SKM-1 (cell line): ENCODE data around the gene MACO1.
"Not testable (repeated sequence)": the region's sequence is repeated elsewhere in the genome, so short reads cannot be mapped to it uniquely, and the experiment has no call there.

Experiments used
- DNase-seq: peaks from one replicate; lab custom pipeline; 2025; ENCODE audit not compliant: unreplicated experiment; lab: John Stamatoyannopoulos, UW

Gene MACO1

DNA sequence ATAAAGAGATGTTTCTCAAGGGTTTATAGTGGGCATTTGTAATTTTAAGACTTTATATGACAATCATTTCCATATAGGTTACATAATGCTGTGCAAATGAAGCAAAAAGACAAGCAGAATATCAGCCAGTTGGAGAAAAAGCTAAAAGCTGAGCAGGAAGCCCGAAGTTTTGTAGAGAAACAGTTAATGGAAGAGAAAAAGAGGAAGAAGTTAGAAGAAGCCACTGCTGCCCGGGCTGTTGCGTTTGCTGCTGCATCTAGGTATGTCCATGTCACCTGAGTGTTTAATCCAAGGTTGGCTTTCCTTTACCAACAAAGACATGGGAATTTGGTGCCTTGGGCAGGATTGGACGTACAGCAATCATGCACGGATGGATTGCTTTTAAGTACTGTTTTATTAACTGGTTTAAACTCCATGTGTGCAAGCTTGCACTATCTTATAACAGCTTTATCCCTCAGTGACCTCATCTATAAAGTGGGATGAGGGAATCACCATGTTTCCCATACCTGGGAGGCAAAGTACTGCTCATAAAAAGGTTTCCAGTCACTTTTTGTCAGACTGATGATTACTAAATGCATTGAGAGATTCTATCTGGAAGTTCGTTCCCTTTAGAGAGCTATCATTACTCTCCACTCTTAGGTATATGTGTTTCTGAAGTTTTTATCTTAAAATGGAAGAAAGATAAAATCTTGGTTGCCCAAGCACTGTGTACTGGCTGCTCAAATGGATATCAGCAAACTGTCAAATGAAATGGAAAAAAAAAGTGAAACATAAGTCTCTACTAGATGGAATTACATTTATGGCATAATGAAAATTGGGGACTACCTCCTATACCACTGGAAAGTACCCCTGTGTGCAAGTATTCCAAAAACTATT is 55.1 kb downstream of the MACO1 start:
- peak; percentile 38 for DNase-seq

DNA sequence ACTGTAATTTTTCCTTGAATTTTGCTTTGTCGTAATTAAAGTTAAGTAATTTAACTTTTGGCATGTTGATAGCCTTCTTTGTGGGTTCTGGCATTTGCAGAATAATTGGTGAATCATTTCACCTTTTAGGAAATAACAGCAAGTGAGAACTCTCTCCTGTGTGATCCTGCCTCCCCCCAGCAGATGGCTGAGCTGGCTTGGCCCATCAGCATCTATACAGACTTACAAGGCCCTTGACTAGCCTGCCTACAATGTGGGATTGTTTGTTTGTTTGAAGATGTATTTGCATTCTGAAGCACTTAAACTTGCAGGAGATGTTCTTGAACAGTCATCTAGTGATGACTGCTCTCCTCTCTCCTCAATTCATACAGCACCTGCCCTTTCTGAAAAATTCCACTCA is 55.9 kb downstream of the MACO1 start:
- DNase-seq: no peak

DNA sequence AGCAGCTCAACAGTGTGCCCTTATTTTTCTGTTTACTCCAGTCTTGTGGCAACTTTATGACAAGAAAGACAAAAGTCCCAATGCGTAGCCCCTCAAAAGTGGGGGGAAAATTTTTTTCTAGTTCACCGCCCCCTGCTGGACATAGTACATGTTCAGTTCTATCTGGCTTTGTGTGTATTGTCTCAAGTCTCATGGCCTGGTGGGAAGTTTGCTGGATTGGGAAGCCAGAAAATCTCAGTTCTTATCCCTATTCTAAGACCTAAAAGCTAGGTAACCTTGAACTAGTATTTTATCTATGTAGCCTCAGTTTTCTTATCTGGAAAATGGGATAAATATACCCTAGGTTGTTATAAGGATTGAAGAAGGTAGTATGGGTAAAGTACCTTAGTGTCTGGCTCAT is 56.9 kb downstream of the MACO1 start:
- no peak for DNase-seq

DNA sequence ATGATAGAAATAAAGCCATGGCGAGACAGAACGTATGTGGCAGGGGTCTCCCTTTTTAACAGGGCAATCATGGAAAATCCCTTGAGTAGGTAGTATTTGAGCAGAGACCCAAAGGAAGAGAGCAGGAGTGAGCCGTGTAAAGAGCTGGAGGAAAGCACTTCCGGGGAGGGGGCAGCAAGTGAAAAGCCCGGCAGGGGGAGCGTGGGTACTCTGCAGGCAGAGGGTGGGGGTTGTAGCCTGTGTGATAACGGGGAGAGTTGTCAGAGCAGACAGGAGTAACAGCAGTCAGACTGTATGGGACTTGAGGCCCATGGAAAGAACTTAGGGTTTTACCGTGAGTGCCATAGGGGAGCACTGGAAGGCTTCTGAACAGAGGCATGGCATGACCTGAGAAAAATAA is 61.6 kb downstream of the MACO1 start:
- no peak for DNase-seq

DNA sequence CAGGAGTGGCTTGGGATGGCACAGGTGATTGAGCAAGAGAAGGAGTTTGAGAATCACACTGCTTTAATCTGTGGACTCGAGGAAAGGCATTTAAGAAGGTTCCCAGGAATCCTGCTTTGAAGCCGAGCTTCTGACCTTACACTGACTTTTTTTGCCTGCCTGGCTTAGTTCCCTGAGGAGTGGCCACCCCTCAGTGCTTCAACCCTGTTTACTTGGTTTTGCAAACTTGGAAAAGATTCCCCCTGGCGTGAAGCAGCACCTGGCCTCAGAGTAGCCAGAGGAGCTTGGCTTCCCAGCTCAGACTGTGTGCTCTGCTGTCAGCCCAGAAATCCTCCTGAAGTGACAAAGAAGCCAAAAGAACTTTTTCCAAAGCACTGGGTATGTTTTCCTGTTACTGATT is 64.3 kb downstream of the MACO1 start:
- no peak for DNase-seq

DNA sequence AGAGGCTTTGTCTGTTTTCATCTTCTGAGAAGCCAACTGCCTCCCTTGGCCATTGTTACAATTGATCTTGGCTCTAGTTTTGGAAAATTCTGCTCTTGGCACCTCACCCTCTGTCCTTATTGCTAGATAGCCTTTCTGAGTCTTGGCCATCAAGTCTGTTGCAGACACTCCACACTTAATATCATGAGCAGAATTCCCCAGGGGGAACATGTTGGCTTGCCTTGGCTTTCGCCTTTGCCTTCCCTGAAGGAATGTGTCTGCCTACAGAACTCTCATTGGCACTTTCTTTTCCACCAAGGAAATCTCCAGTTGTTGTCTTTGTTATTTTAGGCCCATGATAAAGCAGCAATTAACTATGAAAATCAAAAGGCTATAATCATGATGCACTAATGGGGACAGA is 70.0 kb downstream of the MACO1 start:
- DNase-seq: no peak

DNA sequence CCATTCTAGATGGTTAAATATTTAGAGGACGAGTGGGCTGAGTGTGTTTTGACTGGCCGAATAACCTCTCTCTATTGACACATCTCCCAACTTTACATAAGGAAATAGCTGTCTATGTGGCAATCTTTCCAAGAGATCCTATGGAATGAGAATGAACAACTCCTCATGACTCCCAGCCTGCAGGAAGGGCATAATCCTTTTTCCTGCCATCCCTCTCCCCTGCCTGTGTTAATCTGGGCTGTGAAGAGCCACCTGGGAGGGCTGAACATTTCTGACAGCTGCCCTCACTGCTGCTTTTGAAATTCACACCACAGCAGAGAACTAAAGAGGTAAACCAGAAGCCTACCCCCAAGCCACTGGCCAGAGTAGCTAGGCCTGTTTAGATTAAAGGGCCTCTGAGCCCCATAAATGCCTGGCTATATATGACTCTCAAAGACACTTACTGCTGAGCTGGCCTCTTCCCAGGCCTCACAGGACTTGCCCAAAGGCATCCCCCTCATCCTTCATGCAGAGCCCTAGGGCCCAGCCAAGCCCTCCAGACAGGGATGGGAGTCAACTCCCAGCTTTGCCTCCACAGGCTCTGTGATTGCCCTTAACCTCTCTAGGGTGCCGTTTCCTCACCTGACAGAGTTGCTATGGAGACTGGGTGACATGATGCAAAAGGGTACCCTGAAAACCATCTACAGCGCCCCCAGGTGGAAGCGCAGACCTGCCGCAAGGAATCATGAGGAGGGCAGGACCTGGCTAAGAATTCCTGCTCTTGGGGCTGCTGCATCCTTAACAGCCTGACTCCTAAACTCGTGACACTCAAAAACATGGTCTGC is 70.8 kb downstream of the MACO1 start:
- DNase-seq: no peak

DNA sequence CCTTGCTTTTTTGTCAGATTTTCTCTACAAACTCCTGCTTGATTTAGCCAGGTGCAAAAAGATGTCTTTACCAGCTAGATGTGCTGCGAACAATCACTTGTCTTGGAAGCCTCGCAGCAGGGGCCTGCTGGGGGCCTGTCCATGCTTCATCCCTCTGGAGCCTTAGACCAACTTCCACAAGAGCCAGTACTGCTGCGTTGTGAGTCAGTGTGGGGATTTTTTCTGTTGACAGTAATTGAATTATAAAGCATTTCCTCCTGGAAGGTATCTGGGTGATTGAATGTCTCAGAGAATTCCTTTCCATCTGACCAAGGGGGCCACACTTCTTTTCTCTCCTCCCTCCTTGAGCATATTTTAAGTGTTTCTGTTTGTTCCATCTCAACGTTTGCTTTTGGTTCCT is 72.3 kb downstream of the MACO1 start:
- DNase-seq: no peak

DNA sequence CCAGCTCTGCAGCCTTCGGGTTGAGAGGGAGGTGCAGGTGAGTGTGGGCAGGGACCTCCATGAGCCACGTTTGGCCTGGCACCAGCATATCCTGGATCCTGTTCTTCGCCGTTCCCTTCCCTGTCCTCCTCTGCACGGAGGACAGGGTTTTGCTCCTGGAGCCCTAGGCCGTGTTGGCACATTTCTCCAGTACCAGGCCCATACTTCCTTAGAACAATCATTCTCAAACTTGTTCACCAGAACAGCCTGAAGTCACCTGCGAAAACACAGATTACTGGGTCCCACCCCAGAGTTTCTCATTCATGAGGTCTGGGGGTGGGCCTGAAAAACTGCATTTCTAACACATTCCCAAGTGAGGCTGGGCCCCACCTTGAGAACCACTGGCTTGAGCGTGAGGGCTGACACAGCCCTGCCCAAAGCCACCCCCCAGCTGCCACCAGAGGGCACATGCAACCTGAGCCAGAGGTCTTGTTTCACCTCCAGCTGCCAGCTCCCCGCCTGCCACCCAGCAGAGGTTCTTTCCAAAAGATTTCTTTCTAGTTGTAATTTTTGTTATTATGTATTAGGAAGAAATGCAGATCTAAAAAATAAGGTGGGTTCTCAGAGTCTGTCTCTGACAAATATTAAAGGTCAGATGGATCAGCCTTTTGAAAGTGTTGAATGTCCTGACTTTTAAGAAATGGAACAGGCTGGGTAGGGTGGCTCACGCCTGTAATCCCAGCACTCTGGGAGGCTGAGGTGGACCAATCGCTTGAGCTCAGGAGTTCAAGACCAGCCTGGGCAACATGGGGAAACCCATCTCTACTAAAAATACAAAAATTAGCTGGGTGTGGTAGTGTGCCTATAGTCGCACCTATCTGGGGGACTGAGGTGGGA is 73.1 kb downstream of the MACO1 start:
- no peak for DNase-seq

DNA sequence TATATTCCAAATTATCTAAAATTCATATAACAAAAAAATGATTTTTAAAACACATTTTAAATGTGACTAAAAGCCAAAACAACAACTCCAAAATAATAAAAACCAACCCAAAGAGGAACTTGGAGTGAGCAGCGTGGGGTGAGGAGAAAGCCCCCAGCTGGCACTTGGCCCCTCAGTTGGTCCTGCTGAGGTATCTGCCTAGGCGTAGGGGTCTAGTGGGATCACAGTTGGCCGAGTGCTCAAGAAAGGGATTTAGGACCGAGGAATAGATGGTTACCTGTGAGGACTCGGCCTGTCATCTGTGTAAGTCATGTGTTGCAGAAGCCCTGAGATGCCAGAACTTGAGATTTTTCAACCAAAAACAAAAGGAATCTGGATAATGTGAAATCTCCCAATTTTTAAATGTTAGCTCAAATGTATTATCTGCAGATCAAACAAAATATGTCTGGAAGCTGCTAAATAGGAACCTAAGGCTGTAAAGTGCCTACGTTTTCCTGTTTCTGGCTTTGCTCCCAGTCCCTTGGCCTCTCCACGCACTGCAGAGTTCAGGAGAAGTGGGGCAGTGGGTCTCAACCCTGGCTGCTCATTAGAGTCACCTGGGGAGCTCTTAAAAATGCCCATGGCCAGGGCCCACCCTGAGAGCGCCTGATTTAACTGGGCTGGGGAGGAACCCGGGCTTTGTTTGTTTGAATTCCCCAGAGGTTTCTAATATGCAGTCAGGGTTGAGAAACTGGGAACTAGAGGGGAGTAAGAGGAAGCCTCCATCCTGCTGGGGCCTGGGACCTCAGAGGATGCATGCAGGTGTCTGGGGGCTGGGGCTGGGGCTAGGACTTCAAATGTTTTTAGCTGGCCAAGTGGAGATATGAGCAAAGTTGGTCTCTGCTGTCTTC is 74.3 kb downstream of the MACO1 start:
- DNase-seq: peak; percentile 16

DNA sequence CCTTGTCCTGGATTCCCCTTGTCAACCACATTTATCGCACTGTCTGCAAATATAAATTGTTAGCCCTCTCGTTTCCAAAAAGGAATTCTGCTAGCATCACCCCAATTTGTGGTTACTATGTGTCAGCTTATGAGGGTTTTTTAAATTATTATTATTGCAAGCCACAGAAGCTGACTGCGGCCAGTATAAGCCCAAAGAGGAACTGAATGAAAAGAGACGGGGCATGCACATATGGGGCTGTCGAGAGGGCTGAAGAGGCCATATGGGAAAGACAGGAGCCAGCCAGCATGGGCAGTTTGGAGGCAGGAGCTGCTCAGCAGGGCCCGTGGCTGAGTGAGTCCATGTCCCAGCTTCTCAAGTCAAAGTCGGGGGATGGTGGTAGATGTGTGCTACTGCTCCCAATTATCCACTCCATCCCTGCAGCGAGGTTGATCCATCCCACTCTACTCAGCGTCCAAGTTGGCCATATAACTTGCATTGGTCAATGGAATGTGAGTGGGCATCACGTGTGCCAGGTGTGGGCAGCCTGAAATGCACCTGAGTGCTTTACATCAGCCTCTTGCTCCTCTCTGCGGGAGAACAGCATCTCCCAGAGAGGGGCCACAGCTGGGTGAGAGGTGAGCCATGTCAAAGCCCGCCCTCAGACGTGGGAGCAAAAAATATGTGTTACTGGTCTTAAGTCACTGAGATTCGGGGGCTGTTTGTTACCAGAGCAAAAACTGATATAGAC is 75.1 kb downstream of the MACO1 start:
- no peak for DNase-seq

DNA sequence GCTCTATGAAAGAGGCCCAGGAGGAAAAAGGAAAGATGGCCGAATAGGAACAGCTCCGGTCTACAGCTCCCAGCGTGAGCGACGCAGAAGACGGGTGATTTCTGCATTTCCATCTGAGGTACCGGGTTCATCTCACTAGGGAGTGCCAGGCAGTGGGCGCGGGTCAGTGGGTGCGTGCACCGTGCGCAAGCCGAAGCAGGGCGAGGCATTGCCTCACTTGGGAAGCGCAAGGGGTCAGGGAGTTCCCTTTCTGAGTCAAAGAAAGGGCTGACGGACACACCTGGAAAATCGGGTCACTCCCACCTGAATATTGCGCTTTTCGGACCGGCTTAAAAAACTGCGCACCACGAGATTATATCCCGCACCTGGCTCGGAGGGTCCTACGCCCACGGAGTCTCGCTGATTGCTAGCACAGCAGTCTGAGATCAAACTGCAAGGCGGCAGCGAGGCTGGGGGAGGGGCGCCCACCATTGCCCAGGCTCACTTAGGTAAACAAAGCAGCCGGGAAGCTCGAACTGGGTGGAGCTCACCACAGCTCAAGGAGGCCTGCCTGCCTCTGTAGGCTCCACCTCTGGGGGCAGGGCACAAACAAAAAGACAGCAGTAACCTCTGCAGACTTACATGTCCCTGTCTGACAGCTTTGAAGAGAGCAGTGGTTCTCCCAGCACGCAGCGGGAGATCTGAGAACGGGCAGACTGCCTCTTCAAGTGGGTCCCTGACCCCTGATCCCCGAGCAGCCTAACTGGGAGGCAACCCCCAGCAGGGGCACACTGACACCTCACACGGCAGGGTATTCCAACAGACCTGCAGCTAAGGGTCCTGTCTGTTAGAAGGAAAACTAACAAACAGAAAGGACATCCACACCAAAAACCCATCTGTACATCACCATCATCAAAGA is 76.1 kb downstream of the MACO1 start:
- DNase-seq: not testable (repeated sequence)

DNA sequence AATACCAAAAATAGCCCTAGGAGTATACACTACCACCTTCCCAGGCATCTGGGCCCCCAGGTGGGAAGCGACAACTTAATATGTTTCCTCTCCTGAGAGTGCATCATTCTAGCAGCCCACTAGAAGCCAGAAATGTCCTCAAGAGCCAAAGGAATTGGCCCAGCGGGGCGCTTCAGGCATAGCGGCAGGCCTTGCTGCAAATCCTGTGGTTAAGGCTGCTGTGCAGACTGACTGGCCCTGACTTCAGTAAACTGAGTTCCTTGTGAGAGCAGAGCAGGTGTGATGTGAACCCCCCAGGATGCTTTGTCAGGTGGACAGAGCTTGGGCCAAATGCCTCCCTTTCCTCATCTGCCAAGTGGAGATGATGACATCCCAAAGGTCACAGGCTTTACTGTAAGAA is 83.0 kb downstream of the MACO1 start:
- no peak for DNase-seq

DNA sequence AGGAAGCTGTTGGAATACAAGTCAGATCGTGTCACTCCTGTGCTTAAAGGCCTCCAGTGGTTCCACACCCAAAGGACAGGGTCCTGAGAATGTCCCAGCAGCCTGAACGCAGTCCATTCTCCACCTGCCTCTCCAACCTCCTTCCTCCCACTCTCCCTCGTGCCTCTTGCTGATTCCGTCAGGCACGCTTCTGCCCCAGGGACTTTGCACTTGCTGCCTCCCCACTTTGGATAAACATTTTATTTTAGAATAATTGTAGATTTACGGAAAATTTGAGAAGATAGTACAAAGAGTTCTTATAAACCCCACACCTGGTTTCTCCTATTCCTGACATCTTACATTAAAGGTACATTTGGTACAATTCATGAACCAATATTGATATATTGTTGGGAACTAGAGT is 84.3 kb downstream of the MACO1 start:
- DNase-seq: no peak

DNA sequence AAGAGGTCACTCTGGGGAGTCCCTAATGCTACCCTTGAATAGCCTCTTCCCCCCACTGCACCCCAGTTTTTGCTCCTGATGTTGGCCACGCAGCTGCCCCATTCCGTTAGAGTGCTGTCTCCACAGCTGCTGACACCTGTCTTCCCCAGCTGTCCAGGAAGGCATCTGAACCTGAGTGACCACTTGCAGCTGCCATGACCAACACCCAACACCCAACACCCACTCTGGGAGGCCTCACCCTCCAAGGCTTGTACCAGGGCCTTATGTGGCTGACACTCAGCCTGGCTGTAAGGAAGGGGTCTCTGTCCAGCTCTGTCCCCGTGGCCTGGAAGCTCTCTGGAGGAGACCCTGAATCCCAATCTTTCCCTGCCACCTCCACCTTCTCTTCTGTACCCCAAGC is 86.0 kb downstream of the MACO1 start:
- DNase-seq: no peak

DNA sequence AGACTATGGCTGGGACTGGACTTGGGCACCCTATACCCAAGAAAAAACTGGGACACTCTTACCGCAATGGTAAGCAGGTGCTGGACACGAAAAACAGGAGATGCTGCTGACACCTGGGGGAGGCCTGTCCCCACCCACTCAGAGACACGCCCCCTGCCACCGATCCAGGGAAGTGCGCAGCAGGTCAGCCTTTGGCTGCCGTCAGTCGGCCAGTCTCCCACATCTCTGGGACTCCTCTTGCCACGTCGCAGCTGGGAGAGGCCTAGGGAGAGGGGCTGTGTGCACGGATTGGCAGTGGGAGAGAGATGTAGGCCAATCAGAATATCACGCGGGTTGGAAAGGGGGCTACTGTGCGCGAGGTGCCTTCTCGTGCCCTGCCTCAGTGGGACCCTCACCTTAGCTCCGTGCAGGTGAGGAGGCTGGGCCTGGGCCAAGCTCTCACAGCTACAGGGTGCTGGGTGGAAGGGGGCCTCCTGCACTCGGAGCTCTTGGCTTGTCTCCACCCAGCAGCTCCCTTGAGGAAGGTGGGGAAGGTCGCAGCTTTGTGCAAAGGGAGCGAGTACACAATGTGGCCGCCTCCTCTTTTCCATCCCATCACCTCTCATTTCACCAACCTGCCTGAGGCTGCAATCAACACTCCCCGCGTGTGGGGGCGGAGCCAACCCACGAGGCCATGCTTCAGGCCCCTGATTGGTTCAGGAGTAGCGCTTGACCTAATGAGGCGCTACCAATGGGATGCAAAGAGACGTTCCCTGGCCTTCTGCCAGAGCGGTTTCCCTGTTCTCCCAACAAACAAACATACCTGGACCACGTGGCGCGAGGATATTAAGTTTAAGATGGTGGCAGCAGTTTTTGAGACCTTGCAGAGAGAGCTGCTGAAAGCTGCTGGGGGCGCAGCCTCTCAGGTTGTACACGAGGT is 87.0 kb downstream of the MACO1 start:
- no peak for DNase-seq

DNA sequence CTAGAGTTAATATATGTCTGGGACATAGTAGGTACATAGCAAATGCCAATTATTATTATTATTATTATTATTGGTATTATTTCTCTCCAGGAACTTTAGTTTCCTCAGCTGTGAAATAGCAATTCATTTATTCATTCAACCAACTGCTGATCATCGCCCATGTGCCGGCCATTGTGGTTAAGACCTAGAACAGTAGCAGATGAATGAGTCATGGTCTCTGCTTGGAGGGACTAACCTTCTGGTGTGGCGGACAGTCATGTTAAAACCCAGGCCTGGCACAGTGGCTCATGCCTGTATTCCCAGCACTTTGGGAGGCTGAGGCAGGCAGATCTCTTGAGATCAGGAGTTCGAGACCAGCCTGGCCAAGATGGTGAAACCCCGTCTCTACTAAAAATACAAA is 88.9 kb downstream of the MACO1 start:
- DNase-seq: no peak
